K562 (cell line): ENCODE measurements around the gene COL4A2.

Source experiments
- ELK1 ChIP-seq: sonication (generic); formaldehyde crosslinking; IDR thresholded peaks from 2 replicates; pipeline ENCODE4 v1.8.1; 2022; ENCODE audit warnings: missing genetic modification reagents
- EZH2 ChIP-seq: IDR thresholded peaks from 2 replicates; pipeline ENCODE4 v1.6.1; 2012; ENCODE audit warnings: low read depth, mild to moderate bottlenecking, inconsistent platforms, low read length, borderline replicate concordance
- MCM7 ChIP-seq, 2 experiments: fragments of 450-650 bp; IDR thresholded peaks; 2 replicates each; pipeline ENCODE4 v1.6.1; 2016 to 2018
- TAF15 ChIP-seq: fragments of 200-400 bp; formaldehyde crosslinking; IDR thresholded peaks from 2 replicates; pipeline ENCODE4 v1.6.1; 2017; ENCODE audit warnings: mild to moderate bottlenecking, low read depth, low read length, moderate library complexity

GRCh38 chr13:110468986-110469495, 162.0 kb downstream of the COL4A2 start:
- no peak for TF ChIP-seq EZH2
- TF ChIP-seq TAF15 = no peak
- TF ChIP-seq ELK1 = no peak
- no peak for TF ChIP-seq MCM7 (IDR thresholded peaks at IDR 0.05)
